Astrocyte of the cerebellum (primary cell): ENCODE measurements around the gene SERPINB11.

ENCODE experiments used
- DNase-seq: peaks from one replicate; pipeline ENCODE4 v3.0.0-alpha.2; 2011; ENCODE audit warnings: low read depth
- H3K4me3 ChIP-seq: 2 replicates; pipeline ENCODE4 v1.5.1; 2011; ENCODE audit warnings: mild to moderate bottlenecking, low read depth, low read length, moderate library complexity
- in situ Hi-C: cut with HindIII; loops from 2 replicates; pipeline ENCODE4 v1.10.0; 2017; ENCODE audit warnings: low sequenced_read_pairs
- TF ChIP-seq, protein P1 (sequence below): IDR thresholded peaks from 2 replicates; pipeline ENCODE4 v1.5.1; 2012; ENCODE audit warnings: low read length, low read depth, moderate library complexity, mild to moderate bottlenecking; ENCODE audit errors: missing control alignments

Gene SERPINB11

DNA sequence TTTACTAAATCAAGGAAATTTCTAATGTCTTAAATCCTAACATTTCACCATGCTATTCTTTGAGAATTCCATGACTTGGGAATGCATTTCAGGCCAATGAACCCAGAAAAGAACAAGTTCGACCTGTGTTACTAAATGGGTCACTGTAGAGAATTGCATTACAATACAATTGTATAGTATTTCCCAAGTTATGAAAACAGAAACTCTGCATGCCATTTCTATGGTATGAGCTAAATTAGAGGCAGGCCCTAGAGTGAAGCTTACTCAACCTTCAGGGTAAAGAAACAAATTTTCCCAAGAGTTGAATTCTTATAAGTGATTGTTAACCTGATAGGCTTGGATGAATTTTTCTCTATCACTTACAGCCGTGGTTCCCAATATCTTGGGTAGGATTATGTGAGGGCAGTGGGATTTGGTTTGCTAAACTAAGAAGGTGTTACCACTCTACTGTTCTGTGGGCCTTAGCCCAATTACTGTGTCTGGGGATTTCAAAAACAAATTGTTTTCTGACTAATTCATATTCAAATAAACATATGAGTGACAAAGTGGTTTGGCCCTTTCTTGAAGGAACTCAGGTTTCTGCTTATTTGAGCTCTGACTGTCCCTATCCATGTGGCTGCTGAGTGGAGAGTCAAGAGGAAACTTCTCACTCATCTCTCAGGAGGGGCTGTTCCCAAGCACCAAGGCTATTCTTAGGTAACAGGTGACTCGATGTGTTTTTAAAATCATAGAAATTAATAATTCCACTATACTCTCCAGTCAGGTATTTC is 61.3 kb downstream of the SERPINB11 start:
- TF ChIP-seq, protein P1, sequence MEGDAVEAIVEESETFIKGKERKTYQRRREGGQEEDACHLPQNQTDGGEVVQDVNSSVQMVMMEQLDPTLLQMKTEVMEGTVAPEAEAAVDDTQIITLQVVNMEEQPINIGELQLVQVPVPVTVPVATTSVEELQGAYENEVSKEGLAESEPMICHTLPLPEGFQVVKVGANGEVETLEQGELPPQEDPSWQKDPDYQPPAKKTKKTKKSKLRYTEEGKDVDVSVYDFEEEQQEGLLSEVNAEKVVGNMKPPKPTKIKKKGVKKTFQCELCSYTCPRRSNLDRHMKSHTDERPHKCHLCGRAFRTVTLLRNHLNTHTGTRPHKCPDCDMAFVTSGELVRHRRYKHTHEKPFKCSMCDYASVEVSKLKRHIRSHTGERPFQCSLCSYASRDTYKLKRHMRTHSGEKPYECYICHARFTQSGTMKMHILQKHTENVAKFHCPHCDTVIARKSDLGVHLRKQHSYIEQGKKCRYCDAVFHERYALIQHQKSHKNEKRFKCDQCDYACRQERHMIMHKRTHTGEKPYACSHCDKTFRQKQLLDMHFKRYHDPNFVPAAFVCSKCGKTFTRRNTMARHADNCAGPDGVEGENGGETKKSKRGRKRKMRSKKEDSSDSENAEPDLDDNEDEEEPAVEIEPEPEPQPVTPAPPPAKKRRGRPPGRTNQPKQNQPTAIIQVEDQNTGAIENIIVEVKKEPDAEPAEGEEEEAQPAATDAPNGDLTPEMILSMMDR: no peak
- no peak overlapping the region for H3K4me3 ChIP-seq
- in situ Hi-C loops: no loop called here
- no peak for DNase-seq

DNA sequence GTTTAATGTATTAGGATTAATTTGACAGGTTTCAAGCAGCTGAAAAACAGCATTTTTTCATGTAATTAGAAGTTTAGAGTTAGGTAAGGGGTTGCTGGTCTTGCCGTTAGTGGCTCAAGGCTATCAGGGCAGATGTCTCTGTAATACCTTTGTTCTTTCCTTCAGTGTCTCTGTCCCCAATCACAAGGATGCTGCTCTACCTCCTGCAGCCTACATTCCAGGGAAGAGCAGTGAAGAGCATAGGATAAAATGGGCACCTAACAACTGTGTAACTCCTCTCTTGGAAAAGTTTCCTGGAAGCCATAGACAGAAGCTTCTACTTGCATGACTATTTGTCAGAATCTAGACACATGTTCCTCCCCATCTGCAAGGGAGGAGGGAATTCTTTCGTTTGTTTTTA is 63.1 kb downstream of the SERPINB11 start:
- TF ChIP-seq, protein P1: no peak
- no peak overlapping the region for H3K4me3 ChIP-seq
- in situ Hi-C loops: no loop called here
- no peak for DNase-seq
